ENCODE results near the gene MFRP. TPM values are rescaled to one million over a fixed set of nuclear protein-coding genes. Genes with fewer than 3 reads are reported as not detected.
"Not testable (repeated sequence)": the region's sequence is repeated elsewhere in the genome, so short reads cannot be mapped to it uniquely, and the experiment has no call there.

Gene MFRP
- not detected for total RNA-seq
- long read RNA-seq, partial matches to known transcripts, result 0 of 1 reads
- long read RNA-seq, other reads (novel, unspliced or antisense), result 1 of 1 reads

DNA sequence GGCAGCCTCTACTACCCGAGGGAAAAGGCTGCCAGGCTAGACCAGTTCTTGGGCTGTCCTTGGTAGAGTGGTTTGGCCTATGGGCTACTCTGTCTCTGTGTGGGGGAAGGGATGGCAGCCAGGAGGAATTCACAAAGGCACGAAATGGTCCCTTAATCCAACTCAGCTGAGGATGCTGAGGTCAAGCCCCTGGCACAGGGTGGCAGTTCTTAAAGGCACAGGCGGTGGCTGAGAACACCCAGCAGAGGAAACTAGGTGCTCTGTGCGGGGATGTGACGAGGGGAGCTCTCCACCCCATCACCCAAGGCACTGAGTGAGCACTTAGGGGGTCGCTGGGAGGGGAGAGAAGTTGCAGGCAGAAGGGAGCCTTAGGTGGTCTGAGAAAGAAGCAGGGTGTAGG is at the start of gene MFRP:
MFRP (minus strand) TSS at position 101 of the 400 bp plus-strand sequence. CDS start 192 bp downstream, outside the sequence.
- no peak for DNase-seq
- intact Hi-C loops (cut with micrococcal nuclease), result no loop called here
- ATAC-seq, result no peak

DNA sequence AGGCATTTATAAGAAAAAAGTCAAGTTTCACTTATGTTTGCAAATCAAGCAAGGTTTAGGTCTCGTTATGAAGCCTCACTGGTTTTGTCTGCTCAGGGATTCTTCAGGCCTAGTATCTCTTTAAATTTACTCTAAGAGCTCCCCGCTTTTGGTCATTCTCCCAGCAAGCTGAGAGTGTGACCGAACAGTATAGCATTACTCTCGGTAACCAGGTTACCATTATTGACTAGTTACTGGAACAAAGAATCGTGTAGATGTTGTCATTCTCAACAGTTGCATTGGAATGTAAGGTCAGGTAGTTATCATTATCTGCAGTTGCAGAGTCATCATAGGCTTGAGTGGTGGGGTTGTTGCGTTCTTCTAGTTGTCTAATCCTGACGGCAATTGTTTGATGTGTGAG is 44.8 kb upstream of the MFRP start:
- intact Hi-C loops (cut with micrococcal nuclease), result loop anchor here (10.0 kb wide), 1 partner anchor 64 kb away; no protein-coding TSS in a partner anchor
- no peak for DNase-seq
- no peak for ATAC-seq

DNA sequence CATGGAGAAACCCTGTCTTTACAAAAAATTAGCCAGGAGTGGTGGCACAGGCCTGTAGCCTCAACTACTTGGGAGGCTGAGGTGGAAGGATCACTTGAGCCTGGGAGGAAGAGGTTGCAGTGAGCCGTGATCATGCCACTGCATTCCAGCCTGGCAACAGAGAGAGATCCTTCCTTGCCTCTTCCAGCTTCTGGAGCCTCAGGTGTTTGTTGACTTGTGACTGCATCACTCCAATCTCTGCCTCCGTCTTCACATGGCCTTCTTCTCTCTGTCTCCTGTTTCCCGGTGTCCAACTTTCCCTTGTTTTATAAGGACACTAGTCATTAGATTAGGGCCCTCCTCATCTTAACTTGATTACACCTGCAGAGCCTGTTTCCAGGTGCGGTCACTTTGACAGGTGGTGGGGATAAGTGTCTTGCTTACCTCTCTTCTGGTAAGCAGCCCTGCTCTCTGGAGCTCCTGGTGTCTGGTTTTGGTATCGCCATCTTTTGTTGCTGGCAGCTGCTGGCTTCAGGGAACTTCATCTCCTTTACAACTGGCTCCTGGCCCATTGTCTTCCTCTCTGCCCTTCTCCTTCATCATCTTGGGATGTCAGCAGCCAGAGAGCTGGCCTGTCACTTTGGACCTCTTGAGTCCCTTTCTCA is 43.2 kb upstream of the MFRP start:
- intact Hi-C loops (cut with micrococcal nuclease), result loop anchor here (10.0 kb wide), 1 partner anchor 65 kb away; no protein-coding TSS in a partner anchor
- ATAC-seq (no peak), DNase-seq (no peak)

DNA sequence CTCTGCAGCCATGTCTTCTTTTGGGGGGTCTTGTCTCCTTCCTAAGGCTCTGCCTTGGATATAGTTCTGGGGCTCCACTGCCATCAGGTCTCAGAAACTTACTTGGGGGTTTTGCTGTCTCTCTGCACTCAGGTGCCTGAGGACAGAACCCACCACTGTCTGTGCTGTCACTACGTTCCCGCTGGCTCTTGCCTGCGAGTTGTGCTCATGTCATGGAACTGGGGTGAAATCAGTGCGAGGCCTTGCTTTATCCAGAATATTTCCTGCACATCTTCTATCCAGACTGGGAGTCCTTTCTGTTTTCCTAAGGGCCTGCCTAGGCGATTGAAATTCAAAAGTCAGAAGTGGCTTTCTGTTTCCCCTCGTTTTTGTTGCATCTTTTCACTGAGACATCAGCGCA is 41.6 kb upstream of the MFRP start:
- ATAC-seq (no peak), DNase-seq (no peak)
- intact Hi-C loops (cut with micrococcal nuclease), result no loop called here

DNA sequence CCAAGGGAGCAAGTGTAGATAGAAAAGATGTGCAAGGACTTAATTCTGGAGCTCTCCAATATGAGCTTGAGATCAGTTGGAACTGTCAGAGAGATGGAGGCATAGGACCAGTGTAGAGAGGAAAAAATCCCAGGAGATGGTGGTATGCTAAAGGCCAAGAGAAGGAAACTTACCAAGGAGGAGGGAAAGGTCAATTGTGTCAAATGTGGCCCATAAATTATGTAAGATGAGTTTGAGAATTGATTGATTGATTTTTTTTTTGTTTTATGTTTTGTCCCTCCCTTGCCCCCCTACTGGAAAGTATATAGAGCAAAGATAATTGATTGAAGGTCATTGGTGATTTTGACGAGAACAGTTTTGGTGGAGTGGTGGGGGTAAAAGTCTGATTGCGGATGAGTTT is 37.8 kb upstream of the MFRP start:
- intact Hi-C loops (cut with micrococcal nuclease), result no loop called here
- ATAC-seq, result no peak
- no peak for DNase-seq

- ATAC-seq, result not testable (repeated sequence)
Measured at GRCh38 chr11:119382513-119382912, 36.0 kb upstream of the MFRP start.

GRCh38 chr11:119382101-119382500 is 35.6 kb upstream of the MFRP start:
- DNase-seq, result no peak
- no peak for ATAC-seq
- intact Hi-C loops (cut with micrococcal nuclease), result no loop called here

More at GRCh38 chr11:119382513-119382912, 36.0 kb upstream of the MFRP start:
- intact Hi-C loops (cut with micrococcal nuclease); DNase-seq: not testable (repeated sequence)

DNA sequence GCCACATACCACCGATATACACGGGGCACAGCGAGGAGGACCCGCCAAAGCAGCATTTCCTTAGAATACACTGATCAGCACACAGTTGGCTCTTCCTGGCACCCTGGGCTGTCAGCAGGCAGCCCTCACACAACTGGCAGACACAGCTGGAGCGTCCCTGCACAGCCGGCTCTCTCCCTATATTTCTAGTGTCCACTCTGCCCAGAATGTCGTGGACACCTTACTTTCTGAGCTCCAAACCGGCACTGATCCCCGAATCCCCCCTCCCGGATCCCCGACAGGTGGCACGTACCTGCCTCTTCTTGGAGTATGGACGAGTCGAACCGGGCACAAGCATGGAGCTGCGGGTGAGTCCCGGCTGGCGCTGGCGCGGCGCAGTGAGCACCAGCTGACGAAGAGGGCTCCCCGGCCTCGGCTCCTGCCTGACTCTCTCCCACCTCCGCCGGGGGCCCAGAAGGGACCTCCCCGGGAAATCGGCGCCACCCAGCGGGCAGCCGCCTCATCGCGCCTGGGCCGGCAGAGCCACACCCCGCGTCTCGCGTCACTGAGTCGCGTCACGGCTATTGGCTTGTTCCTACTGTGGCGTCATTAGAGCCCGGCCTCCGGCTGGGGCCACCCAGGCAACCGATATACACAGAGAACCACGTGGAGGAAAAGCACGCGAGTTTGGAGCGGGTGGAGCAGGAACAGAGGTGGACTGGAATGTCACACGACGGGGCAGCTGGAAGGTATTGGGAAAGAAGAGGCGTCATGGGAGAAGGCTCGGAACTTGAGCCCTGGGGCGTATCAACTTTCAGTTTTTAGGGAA is 34.9 kb upstream of the MFRP start, which contains the start of gene USP2:
USP2 (minus strand) TSS at position 510 of the 808 bp plus-strand sequence. CDS start 8,210 bp downstream, outside the sequence.
- peak; percentile 88 for ATAC-seq

GRCh38 chr11:119380827-119381180 is 34.3 kb upstream of the MFRP start:
- DNase-seq, result no peak
- ATAC-seq, result no peak
- intact Hi-C loops (cut with micrococcal nuclease), result no loop called here

More for the DNA sequence above, 34.9 kb upstream of the MFRP start, which contains the start of gene USP2:
- DNase-seq, result peak; percentile 98
- intact Hi-C loops (cut with micrococcal nuclease), result no loop called here

- intact Hi-C loops (cut with micrococcal nuclease), result no loop called here
- no peak for ATAC-seq
- DNase-seq, result no peak
Measured at GRCh38 chr11:119380160-119380826, 33.8 kb upstream of the MFRP start.

DNA sequence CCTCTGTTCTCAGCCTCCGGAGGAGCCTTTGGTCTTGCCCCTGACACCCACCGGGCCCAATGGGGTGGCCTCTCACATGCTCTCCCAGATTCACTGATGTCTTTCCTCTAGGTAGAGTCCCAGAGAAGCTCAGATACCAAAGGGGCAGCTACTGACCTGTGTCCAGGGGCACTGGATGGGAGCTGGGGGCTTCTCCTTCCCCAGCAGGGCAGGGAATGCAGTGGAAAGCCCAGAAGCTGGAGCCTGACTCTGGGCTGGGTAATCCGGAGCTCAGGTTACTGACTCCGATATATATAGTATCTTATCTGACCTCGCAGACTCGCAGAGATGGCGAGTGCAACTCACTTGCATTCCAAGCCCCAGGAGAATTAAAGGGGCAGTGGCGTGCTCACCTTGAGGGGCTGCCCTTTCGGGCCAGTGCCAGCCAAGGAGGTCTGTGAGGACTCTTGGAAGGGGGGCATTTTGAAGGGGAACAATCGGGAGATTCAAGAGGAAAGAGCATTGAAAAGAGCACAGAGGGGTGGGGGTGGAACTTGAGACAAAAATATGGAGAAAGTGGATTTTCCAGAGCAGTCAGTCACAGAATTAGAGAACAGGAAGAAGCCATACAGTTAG is 32.5 kb upstream of the MFRP start:
- DNase-seq (peak; percentile 54), ATAC-seq (peak; percentile 10)
- intact Hi-C loops (cut with micrococcal nuclease), result no loop called here

- DNase-seq, result no peak
- intact Hi-C loops (cut with micrococcal nuclease), result no loop called here
- ATAC-seq, result no peak
Measured at GRCh38 chr11:119377961-119378667, 31.6 kb upstream of the MFRP start.

GRCh38 chr11:119377112-119377901 is 30.8 kb upstream of the MFRP start:
- intact Hi-C loops (cut with micrococcal nuclease), result no loop called here
- peak; percentile 50 for DNase-seq
- ATAC-seq, result peak; percentile 7

- intact Hi-C loops (cut with micrococcal nuclease), result no loop called here
- ATAC-seq (peak; percentile 13), DNase-seq (peak; percentile 76)
Measured at GRCh38 chr11:119376197-119376847, 29.8 kb upstream of the MFRP start.

DNA sequence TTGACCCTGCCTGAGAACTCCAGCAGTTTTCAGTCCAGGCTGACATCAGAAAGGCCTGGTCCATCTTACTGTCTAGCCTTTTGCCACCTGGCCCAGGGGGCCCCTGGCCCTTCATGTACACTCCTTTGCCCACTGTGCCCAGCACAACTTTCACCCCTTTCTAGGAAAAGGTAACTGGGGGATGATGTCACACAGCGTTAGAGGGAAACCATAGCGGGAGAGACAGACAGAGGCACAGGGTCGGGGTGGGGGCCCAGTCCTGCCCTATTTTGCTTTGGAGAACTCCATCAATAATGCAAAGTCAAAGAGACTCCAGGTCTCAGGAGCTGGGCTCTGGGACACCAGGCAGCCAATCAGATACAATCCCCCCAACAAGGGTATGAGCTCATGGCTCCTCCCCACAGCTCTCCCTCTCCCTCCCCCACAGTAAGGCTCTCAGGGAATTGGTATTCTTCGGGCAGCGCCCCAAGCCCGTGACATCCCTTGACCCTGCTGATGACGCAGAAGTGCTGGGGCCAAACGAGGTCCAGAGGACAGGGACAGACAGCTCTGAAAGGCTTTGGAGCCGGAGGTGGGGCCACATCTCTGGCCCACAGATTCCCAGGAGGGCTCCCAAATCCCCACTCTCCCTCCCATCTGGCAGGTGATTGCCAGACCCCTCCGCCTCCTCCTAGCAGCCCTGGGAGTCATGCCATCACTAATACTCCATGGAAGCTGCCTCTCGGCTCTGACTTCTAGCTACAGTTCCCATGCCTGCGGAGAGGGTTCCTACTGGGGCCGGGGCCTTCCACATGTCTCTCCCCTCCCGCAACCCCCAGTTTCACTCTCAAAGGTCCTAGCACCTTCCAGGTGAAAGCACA is 29.1 kb upstream of the MFRP start:
- peak; percentile 62 for ATAC-seq
- peak; percentile 88 for DNase-seq
- intact Hi-C loops (cut with micrococcal nuclease), result no loop called here

GRCh38 chr11:119374632-119375336 is 28.3 kb upstream of the MFRP start:
- DNase-seq, result peak; percentile 61
- intact Hi-C loops (cut with micrococcal nuclease), result no loop called here
- ATAC-seq, result peak; percentile 4

All from left ventricle myocardium superior (tissue), 1 donor.